Measurements from ENCODE around the gene ADD3.

DNA sequence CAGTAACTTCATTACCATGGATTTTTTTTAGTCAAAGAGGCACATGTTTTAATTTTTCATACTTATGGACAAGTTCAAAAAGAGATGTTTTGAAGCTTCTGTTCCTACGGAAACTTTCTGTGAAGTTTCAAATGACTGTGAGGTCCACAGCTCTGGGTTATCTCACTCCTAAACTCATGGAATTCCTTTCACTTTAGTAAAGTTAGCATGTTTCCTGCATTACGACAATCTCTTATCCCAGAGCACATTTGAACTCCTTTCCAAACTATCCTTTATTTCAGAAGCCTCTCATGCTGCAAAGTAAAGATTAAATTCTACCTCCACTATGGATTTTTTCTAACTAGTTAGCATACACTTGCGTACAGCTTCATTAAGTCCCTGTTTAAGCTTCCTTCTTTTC lies 15.3 kb upstream of the ADD3 start:
- TF ChIP-seq, protein P1, sequence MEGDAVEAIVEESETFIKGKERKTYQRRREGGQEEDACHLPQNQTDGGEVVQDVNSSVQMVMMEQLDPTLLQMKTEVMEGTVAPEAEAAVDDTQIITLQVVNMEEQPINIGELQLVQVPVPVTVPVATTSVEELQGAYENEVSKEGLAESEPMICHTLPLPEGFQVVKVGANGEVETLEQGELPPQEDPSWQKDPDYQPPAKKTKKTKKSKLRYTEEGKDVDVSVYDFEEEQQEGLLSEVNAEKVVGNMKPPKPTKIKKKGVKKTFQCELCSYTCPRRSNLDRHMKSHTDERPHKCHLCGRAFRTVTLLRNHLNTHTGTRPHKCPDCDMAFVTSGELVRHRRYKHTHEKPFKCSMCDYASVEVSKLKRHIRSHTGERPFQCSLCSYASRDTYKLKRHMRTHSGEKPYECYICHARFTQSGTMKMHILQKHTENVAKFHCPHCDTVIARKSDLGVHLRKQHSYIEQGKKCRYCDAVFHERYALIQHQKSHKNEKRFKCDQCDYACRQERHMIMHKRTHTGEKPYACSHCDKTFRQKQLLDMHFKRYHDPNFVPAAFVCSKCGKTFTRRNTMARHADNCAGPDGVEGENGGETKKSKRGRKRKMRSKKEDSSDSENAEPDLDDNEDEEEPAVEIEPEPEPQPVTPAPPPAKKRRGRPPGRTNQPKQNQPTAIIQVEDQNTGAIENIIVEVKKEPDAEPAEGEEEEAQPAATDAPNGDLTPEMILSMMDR (IDR thresholded peaks at IDR 0.05): no peak
- TF ChIP-seq POLR2A (IDR thresholded peaks at IDR 0.05): no peak

Measured in Peyer's patch (tissue), 4 donors.